ENCODE results near the gene PLXNA4.

PLXNA4 gene

DNA sequence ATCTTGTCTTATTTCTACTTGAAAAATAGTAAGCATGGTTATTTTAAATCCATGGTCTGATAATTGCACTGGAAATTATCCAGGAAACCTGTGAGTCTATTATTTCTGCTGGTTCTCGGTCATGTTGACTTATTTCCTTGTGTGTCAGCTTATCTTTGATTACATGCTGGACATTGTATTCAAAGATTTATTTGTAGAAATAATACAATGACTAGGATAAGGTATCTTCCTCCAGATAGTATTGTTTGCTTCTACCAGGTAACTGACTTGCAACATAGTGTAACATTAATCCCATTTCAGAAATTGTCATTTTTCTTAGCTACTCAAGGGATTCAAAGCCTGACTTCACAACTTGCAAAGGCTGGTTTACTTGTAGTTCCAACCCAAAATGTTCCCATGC, 33.4 kb downstream of the PLXNA4 start:
- no peaks in the 10 kb centered on the region for H3K79me2 ChIP-seq (ENCODE audit: insufficient read depth, low read length)
- H3K9me3 ChIP-seq (ENCODE audit: insufficient read depth, low read length) = no peaks in the 10 kb centered on the region
- H3K9ac ChIP-seq (ENCODE audit: low read length) = no peak overlapping the region
- no peaks in the 10 kb centered on the region for H3K36me3 ChIP-seq (ENCODE audit: low read length)
- H2AFZ ChIP-seq (ENCODE audit: low read depth, low read length, severe bottlenecking) = no peak overlapping the region
- H3F3A ChIP-seq (ENCODE audit: insufficient read depth) = no peaks in the 10 kb centered on the region
- H3K27me3 ChIP-seq (ENCODE audit: low read length) = no peaks in the 10 kb centered on the region
- TF ChIP-seq, protein P1, sequence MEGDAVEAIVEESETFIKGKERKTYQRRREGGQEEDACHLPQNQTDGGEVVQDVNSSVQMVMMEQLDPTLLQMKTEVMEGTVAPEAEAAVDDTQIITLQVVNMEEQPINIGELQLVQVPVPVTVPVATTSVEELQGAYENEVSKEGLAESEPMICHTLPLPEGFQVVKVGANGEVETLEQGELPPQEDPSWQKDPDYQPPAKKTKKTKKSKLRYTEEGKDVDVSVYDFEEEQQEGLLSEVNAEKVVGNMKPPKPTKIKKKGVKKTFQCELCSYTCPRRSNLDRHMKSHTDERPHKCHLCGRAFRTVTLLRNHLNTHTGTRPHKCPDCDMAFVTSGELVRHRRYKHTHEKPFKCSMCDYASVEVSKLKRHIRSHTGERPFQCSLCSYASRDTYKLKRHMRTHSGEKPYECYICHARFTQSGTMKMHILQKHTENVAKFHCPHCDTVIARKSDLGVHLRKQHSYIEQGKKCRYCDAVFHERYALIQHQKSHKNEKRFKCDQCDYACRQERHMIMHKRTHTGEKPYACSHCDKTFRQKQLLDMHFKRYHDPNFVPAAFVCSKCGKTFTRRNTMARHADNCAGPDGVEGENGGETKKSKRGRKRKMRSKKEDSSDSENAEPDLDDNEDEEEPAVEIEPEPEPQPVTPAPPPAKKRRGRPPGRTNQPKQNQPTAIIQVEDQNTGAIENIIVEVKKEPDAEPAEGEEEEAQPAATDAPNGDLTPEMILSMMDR (IDR thresholded peaks at IDR 0.05; ENCODE audit: insufficient read depth, low read length, poor library complexity, severe bottlenecking) = no peak
- no peak for TF ChIP-seq EZH2phosphoT487 (conservative IDR thresholded peaks at IDR 0.05; ENCODE audit: low read length)
- H4K20me1 ChIP-seq (ENCODE audit: low read depth, low read length) = no peaks in the 10 kb centered on the region
- H3K4me3 ChIP-seq (ENCODE audit: insufficient read depth, low read length, poor library complexity, severe bottlenecking) = no peak overlapping the region
- no peaks in the 10 kb centered on the region; the same call in 1 of the 2 replicates for H3K9me2 ChIP-seq (replicated peaks; ENCODE audit: insufficient read depth, low read length)
- H3K27ac ChIP-seq (ENCODE audit: low read depth, low read length) = no peak overlapping the region
- H3K4me2 ChIP-seq (ENCODE audit: low read depth, low read length, poor library complexity, severe bottlenecking) = no peak overlapping the region

DNA sequence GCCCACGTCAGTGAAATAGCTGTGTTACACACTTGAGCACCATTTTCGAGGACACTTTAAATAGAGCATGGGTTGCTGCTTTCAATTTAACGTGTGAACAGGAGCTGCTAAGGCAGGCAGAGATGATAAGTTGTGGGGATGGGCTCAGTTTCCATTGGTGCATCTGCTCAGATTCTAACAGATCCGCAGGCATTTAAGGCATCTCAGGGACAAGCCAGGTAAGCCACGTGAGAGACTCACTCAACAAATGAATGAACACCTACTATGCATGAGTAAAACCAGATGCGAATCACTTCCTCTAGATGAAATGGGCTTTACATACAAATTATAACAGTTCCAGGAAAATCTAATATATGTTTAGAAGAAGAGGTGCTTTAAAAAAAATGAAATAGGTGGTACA, 34.6 kb downstream of the PLXNA4 start:
- Histone ChIP-seq H2AFZ (ENCODE audit: low read depth, low read length, severe bottlenecking) (no peak overlapping the region), H3K79me2 (ENCODE audit: insufficient read depth, low read length) (no peaks in the 10 kb centered on the region), H3K9me3 (ENCODE audit: insufficient read depth, low read length) (no peaks in the 10 kb centered on the region)

DNA sequence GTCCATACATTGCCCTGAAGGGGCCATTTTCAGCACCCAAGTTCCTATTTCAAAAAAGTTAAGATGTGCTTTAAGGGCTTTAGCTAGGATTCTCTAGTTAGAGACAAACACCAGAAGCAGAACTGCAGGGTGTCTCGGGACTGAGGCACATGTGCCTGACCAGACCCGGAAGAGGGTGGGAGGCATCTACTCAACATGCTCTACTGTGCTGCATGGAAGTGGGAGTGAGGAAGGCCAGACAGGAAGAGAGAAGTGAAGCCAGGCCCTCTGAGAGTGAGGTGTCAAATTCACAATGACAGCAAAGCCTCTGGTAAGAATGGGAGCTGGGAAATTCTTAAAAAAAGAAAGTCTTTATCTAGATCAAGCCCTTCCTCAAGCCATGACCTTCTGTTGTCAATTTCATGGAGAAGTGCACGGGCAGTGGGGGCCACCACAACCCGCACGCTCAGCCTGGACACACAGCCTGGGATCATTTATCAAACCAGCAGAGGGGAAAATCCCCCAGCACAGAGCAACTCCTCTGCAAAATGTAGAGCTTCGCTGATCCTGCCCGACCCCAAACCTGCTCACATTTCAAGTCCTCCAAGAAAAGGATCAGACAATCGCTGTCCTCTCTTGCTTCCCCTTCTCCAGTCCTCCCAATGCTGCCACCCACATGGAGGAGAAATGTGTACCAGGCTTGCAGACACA, 38.7 kb downstream of the PLXNA4 start:
- TF ChIP-seq, protein P1 (IDR thresholded peaks at IDR 0.05; ENCODE audit: insufficient read depth, low read length, poor library complexity, severe bottlenecking) = no peak
- no peak for TF ChIP-seq EZH2phosphoT487 (conservative IDR thresholded peaks at IDR 0.05; ENCODE audit: low read length)
- Histone ChIP-seq H3K79me2 (ENCODE audit: insufficient read depth, low read length) (no peaks in the 10 kb centered on the region), H3K36me3 (ENCODE audit: low read length) (no peaks in the 10 kb centered on the region), H4K20me1 (ENCODE audit: low read depth, low read length) (no peaks in the 10 kb centered on the region), H3K4me2 (ENCODE audit: low read depth, low read length, poor library complexity, severe bottlenecking) (no peak overlapping the region), H3K9me3 (ENCODE audit: insufficient read depth, low read length) (no peaks in the 10 kb centered on the region), H3K9me2 (replicated peaks; ENCODE audit: insufficient read depth, low read length) (no peaks in the 10 kb centered on the region), H3K4me3 (ENCODE audit: insufficient read depth, low read length, poor library complexity, severe bottlenecking) (no peak overlapping the region), H3K27ac (ENCODE audit: low read depth, low read length) (no peak overlapping the region), H2AFZ (ENCODE audit: low read depth, low read length, severe bottlenecking) (no peak overlapping the region), H3K27me3 (ENCODE audit: low read length) (no peaks in the 10 kb centered on the region), H3F3A (ENCODE audit: insufficient read depth) (no peaks in the 10 kb centered on the region), H3K9ac (ENCODE audit: low read length) (no peak overlapping the region)

More for the DNA sequence above, 34.6 kb downstream of the PLXNA4 start:
- no peaks in the 10 kb centered on the region for H3F3A ChIP-seq (ENCODE audit: insufficient read depth)
- H3K27ac ChIP-seq (ENCODE audit: low read depth, low read length) = no peak overlapping the region
- no peak overlapping the region for H3K9ac ChIP-seq (ENCODE audit: low read length)
- no peak overlapping the region for H3K4me3 ChIP-seq (ENCODE audit: insufficient read depth, low read length, poor library complexity, severe bottlenecking)
- no peaks in the 10 kb centered on the region; the same call in 1 of the 2 replicates for H3K9me2 ChIP-seq (replicated peaks; ENCODE audit: insufficient read depth, low read length)
- no peaks in the 10 kb centered on the region for H3K27me3 ChIP-seq (ENCODE audit: low read length)
- H3K36me3 ChIP-seq (ENCODE audit: low read length) = no peaks in the 10 kb centered on the region
- TF ChIP-seq, protein P1 (IDR thresholded peaks at IDR 0.05; ENCODE audit: insufficient read depth, low read length, poor library complexity, severe bottlenecking) = no peak
- TF ChIP-seq EZH2phosphoT487 (conservative IDR thresholded peaks at IDR 0.05; ENCODE audit: low read length) = no peak
- H3K4me2 ChIP-seq (ENCODE audit: low read depth, low read length, poor library complexity, severe bottlenecking) = no peak overlapping the region
- no peaks in the 10 kb centered on the region for H4K20me1 ChIP-seq (ENCODE audit: low read depth, low read length)
